Suprapubic skin (tissue), 4 donors: ENCODE data around the gene CPA1.

Source experiments
- CTCF ChIP-seq, 2 donors: fragments of 200-600 bp in 1 of 2; fragments of 450-650 bp in 1 of 2; sonication (generic) in 1 of 2; IDR thresholded peaks; one replicate each; pipeline ENCODE4 v1.5.1; 2016 to 2019; ENCODE audit warnings: antibody characterized with exemption in 2 of 2, mild to moderate bottlenecking in 1 of 2, moderate library complexity in 1 of 2
- EP300 ChIP-seq: sonication (generic); formaldehyde crosslinking; IDR thresholded peaks from one replicate; pipeline ENCODE4 v1.6.1; 2017; ENCODE audit warnings: antibody characterized with exemption
- POLR2A ChIP-seq, 2 donors: fragments of 450-650 bp; IDR thresholded peaks; one replicate each; pipeline ENCODE4 v1.6.1; 2017; ENCODE audit warnings: antibody characterized with exemption in 2 of 2, mild to moderate bottlenecking in 2 of 2, moderate library complexity in 2 of 2
- POLR2AphosphoS5 ChIP-seq, 3 donors: sonication (generic); formaldehyde crosslinking; IDR thresholded peaks; one replicate each; pipeline ENCODE4 v1.6.1; 2017; ENCODE audit warnings: antibody characterized with exemption in 3 of 3

DNA sequence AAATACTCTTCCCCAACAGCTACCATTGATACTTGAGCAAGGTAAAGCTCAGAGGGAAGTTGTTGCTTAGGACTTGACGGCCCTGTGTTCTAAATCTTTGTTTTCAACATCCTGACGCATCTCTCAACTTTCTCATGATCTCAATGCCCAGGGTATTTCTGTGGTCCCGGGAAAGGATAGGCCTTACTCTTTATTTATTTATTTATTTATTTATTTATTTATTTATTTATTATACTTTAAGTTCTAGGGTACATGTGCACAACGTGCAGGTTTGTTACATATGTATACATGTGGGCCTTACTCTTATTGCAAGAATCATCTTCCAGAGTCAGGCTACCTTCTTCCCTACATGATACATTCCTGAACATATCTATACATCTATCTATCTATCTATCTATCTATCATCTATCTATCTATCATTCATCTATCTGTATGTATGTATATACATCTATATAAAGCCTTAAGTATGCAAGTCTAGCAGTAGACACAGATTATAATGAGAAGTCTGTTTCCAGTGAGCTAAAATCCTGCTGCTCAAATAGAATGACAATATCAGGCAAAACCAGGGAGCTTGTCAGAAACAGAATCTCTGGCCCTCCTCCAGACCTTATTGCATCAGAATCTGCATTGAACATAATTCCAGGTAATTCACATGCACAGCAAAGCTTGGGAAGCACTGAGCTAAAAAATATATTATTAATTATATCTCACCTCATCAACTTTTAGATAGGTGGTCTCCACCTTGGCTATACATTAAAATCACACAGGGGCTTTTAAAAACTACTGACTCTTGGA lies 47.8 kb upstream of the CPA1 start:
- no peak for TF ChIP-seq POLR2AphosphoS5 (IDR thresholded peaks at IDR 0.05)
- no peak for TF ChIP-seq POLR2A (IDR thresholded peaks at IDR 0.05)
- TF ChIP-seq CTCF (IDR thresholded peaks at IDR 0.05) = no peak
- no peak for TF ChIP-seq EP300
